IPS DF 19.7 (cell line): ENCODE measurements around the gene CORO2B.

ENCODE experiments used
- DNase-seq: peaks from one replicate; pipeline ENCODE4 v3.0.0-alpha.2; 2013; ENCODE audit warnings: low read depth, low spot score

The CORO2B gene

GRCh38 chr15:68769702-68770101, 190.9 kb downstream of the CORO2B start:
- no peak for DNase-seq

DNA sequence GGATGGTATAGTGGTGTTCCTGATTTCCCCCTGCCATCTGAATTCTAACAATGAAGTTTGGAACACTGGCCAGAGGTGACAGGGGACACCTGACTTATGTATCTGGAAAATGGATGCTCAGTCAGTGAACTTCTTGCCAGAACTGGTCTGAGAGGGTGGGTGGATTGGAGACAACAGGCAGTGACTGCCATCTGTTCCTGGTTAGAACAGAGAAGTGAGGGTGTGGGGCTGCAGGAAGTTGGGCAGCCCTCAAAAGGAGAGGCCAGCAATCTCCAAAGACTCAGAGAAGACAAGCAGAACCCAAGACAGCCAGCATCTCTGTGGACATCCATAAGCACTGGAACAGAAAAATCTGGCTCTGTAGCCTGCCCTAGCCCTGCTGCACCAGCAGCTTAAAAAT, 191.4 kb downstream of the CORO2B start:
- DNase-seq: no peak

GRCh38 chr15:68773036-68773435, 194.2 kb downstream of the CORO2B start:
- DNase-seq: no peak

DNA sequence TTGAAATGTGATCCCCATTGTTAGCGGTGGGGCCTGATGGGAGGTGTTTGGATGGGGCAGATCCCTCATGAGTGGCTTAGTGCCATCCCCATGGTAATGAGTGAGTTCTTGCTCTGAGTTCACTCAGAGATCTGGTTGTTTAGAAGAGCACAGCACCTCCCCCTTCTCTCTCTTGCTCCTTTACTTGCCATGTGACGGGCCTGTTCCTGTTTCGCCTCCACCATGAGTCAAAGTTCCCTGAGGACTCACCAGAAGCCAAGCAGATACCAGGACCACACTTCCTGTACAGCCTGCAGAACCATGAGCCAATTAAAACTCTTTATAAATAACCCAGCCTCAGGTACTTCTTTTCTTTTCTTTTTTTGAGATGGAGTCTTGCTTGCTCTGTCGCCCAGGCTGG, 195.3 kb downstream of the CORO2B start:
- DNase-seq: no peak

- no peak for DNase-seq
These were observed 195.9 kb downstream of the CORO2B start for GRCh38 chr15:68774521-68775235.

- no peak for DNase-seq
These were observed 196.4 kb downstream of the CORO2B start for GRCh38 chr15:68775236-68775577.

DNA sequence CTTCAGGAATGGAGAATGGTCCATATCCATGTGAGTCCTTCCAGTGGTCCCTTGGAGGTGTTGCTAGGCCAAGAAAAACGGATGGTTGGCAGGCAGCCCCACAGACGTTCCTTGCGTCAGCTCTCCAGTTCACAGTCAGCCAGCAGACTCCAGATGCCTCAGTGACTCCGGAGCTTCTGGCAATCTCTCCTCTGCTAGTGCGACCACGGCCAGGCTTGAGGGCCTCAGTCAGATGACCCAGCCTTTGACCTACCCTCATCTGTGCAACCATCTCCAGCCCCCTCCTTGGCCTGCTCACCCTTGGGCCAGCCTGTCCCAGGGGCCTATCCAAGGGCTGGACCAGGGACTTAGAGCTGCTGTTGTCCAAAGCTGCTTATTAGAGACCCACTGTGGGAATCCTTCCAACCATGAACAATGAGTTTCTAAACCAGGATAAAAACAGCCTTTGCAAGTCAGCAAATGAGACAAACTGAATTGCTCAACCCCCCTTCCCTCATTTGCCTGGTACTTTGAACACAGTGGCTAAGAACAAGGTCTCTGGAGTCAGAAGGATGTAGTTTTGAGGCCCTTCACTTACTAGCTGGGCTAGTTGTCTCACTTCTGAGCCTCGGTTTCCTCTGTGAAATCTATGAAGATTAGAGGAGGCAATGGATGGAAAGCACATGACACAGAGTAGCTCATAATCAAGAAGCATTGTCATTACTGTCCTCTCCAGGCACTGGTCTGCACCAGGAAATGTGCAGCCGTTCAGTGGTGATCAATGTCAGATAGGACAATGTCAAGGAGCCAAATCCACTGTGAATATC, 197.1 kb downstream of the CORO2B start:
- no peak for DNase-seq

DNA sequence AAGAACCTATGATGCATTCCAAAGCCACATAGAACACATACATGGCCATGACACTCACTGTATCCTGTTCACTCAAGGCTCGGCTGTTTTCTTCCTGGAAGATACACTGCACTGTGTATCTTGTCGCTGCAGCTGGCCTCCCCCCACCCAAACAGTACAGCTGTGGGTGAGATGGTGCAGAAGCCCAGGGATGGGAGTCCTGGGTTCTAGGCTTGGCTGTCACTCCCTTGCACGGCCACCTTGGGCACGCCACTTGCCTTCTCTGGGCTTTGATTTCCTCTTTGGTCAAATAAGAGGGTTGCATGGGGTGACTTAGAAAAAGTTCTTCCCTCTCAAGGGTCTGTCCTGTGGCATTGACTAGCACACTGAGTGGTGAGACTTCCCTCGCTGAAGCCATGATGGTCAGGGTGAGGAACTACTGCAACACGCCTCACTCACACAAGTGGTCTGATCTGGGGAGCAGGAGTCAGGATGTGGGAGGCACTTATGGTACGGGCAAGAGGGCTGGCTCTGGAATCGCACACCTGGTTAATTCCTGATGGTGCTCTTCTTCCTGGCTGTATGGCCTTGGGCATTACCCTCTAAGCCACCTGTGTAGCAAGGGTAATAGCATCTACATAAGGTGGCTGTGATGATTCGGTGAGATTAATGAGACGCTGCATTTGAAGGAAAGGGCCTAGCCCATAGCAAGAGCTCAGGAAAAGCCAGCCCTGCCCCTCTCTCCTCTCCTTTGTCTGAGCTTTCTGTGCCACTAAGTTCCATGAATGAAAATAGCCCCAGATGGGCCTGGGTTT, 197.9 kb downstream of the CORO2B start:
- no peak for DNase-seq
